CD4-positive, alpha-beta T cell treated with Interleukin-17A for 1 hour (primary cell): ENCODE measurements around the gene MAPK8IP3.

Source experiments
- DNase-seq: peaks from one replicate; pipeline ENCODE4 v3.0.0-alpha.2; 2020

The MAPK8IP3 gene

GRCh38 chr16:1705688-1706385, at the start of gene MAPK8IP3:
Gene MAPK8IP3 (plus strand): TSS chr16:1706195. CDS start chr16:1706340, 145 bp downstream.
- peak; percentile 95 for DNase-seq

- DNase-seq, result no peak
Measured at GRCh38 chr16:1656808-1657617, 49.0 kb upstream of the MAPK8IP3 start.

- DNase-seq, result no peak
Measured at GRCh38 chr16:1657841-1658240, 48.2 kb upstream of the MAPK8IP3 start.

- no peak for DNase-seq
Measured at GRCh38 chr16:1659031-1659430, 47.0 kb upstream of the MAPK8IP3 start.

GRCh38 chr16:1661826-1662225, 44.2 kb upstream of the MAPK8IP3 start:
- no peak for DNase-seq

GRCh38 chr16:1662543-1662942, 43.5 kb upstream of the MAPK8IP3 start:
- no peak for DNase-seq

GRCh38 chr16:1665829-1666228, 40.2 kb upstream of the MAPK8IP3 start:
- no peak for DNase-seq

- DNase-seq, result no peak
Measured at GRCh38 chr16:1666316-1666715, 39.7 kb upstream of the MAPK8IP3 start.

- no peak for DNase-seq
Measured at GRCh38 chr16:1667271-1667670, 38.7 kb upstream of the MAPK8IP3 start.

GRCh38 chr16:1667916-1668315, 38.1 kb upstream of the MAPK8IP3 start:
- no peak for DNase-seq

- no peak for DNase-seq
Measured at GRCh38 chr16:1668612-1669319, 37.2 kb upstream of the MAPK8IP3 start.

GRCh38 chr16:1669698-1670097, 36.3 kb upstream of the MAPK8IP3 start:
- no peak for DNase-seq

- no peak for DNase-seq
Measured at GRCh38 chr16:1670371-1670770, 35.6 kb upstream of the MAPK8IP3 start.

- no peak for DNase-seq
Measured at GRCh38 chr16:1670866-1671265, 35.1 kb upstream of the MAPK8IP3 start.

- no peak for DNase-seq
Measured at GRCh38 chr16:1673424-1674151, 32.4 kb upstream of the MAPK8IP3 start.

GRCh38 chr16:1674306-1674705, 31.7 kb upstream of the MAPK8IP3 start:
- no peak for DNase-seq

GRCh38 chr16:1674751-1675664, 31.0 kb upstream of the MAPK8IP3 start:
- no peak for DNase-seq

- no peak for DNase-seq
Measured at GRCh38 chr16:1676661-1677060, 29.3 kb upstream of the MAPK8IP3 start.

- no peak for DNase-seq
Measured at GRCh38 chr16:1677339-1677738, 28.7 kb upstream of the MAPK8IP3 start.

- DNase-seq, result peak; percentile 95
Measured at GRCh38 chr16:1677942-1678499, 28.0 kb upstream of the MAPK8IP3 start, which contains the start of gene JPT2. Gene JPT2 (plus strand): TSS chr16:1678279. CDS start chr16:1678313, 34 bp downstream.

GRCh38 chr16:1678500-1679098, 27.4 kb upstream of the MAPK8IP3 start:
- peak; percentile 53 for DNase-seq
